Measurements from ENCODE around the gene FBXO3.
"Not testable (repeated sequence)": the region's sequence is repeated elsewhere in the genome, so short reads cannot be mapped to it uniquely, and the experiment has no call there.

The FBXO3 gene

GRCh38 chr11:33729072-33729664, 45.2 kb downstream of the FBXO3 start:
- DNase-seq (ENCODE audit: low read depth in 3 of 3, low spot score in 1 of 3) = not testable (repeated sequence)

GRCh38 chr11:33727539-33727938, 46.8 kb downstream of the FBXO3 start:
- DNase-seq (ENCODE audit: low read depth in 3 of 3, low spot score in 1 of 3) = not testable (repeated sequence)

- no peak for DNase-seq (ENCODE audit: low read depth in 3 of 3, low spot score in 1 of 3)
Measured at GRCh38 chr11:33725496-33725895, 48.8 kb downstream of the FBXO3 start.

GRCh38 chr11:33724644-33725035, 49.7 kb downstream of the FBXO3 start:
- no peak for DNase-seq (ENCODE audit: low read depth in 3 of 3, low spot score in 1 of 3)

- no peak for DNase-seq (ENCODE audit: low read depth in 3 of 3, low spot score in 1 of 3)
Measured at GRCh38 chr11:33723238-33723881, 51.0 kb downstream of the FBXO3 start.

GRCh38 chr11:33722590-33723234, 51.6 kb downstream of the FBXO3 start:
- DNase-seq (ENCODE audit: low read depth in 3 of 3, low spot score in 1 of 3) = no peak

- no peak for DNase-seq (ENCODE audit: low read depth in 3 of 3, low spot score in 1 of 3)
Measured at GRCh38 chr11:33721984-33722383, 52.3 kb downstream of the FBXO3 start.

GRCh38 chr11:33721426-33721825, 52.9 kb downstream of the FBXO3 start:
- DNase-seq (ENCODE audit: low read depth in 3 of 3, low spot score in 1 of 3) = no peak

- no peak for DNase-seq (ENCODE audit: low read depth in 3 of 3, low spot score in 1 of 3)
Measured at GRCh38 chr11:33719587-33719986, 54.7 kb downstream of the FBXO3 start.

GRCh38 chr11:33718440-33718839, 55.9 kb downstream of the FBXO3 start:
- no peak for DNase-seq (ENCODE audit: low read depth in 3 of 3, low spot score in 1 of 3)

GRCh38 chr11:33716243-33716642, 58.1 kb downstream of the FBXO3 start:
- no peak for DNase-seq (ENCODE audit: low read depth in 3 of 3, low spot score in 1 of 3)

- no peak for DNase-seq (ENCODE audit: low read depth in 3 of 3, low spot score in 1 of 3)
Measured at GRCh38 chr11:33713856-33714398, 60.4 kb downstream of the FBXO3 start.

- DNase-seq (ENCODE audit: low read depth in 3 of 3, low spot score in 1 of 3) = no peak
Measured at GRCh38 chr11:33713151-33713855, 61.0 kb downstream of the FBXO3 start.

GRCh38 chr11:33712436-33712835, 61.9 kb downstream of the FBXO3 start:
- DNase-seq (ENCODE audit: low read depth in 3 of 3, low spot score in 1 of 3) = no peak

- no peak for DNase-seq (ENCODE audit: low read depth in 3 of 3, low spot score in 1 of 3)
Measured at GRCh38 chr11:33709466-33709865, 64.9 kb downstream of the FBXO3 start.

GRCh38 chr11:33708985-33709384, 65.3 kb downstream of the FBXO3 start:
- DNase-seq (ENCODE audit: low read depth in 3 of 3, low spot score in 1 of 3) = no peak

GRCh38 chr11:33707831-33708230, 66.5 kb downstream of the FBXO3 start:
- not testable (repeated sequence) for DNase-seq (ENCODE audit: low read depth in 3 of 3, low spot score in 1 of 3)

- no peak for DNase-seq (ENCODE audit: low read depth in 3 of 3, low spot score in 1 of 3)
Measured at GRCh38 chr11:33706966-33707365, 67.4 kb downstream of the FBXO3 start.

- no peak for DNase-seq (ENCODE audit: low read depth in 3 of 3, low spot score in 1 of 3)
Measured at GRCh38 chr11:33706546-33706945, 67.8 kb downstream of the FBXO3 start.

- DNase-seq (ENCODE audit: low read depth in 3 of 3, low spot score in 1 of 3) = no peak
Measured at GRCh38 chr11:33704240-33705002, 69.9 kb downstream of the FBXO3 start.

GRCh38 chr11:33703788-33704187, 70.5 kb downstream of the FBXO3 start:
- DNase-seq (ENCODE audit: low read depth in 3 of 3, low spot score in 1 of 3) = no peak
